Neural cell (in vitro differentiated cells): ENCODE results near the gene LELP1. TPM values are rescaled to one million over a fixed set of nuclear protein-coding genes. Genes with fewer than 3 reads are reported as not detected.

Experiments used
- H2AFZ ChIP-seq: fragments of 200-600, 300-800 bp; sonication (generic), shearing (Covaris generic); 2 replicates; pipeline ENCODE4 v1.6.0; 2014; ENCODE audit warnings: low read depth, mild to moderate bottlenecking, antibody characterized with exemption, low read length, moderate library complexity
- H3F3A ChIP-seq: fragments of 200-600 bp; shearing (Covaris generic); 2 replicates; pipeline ENCODE4 v1.6.1; 2016; ENCODE audit warnings: mild to moderate bottlenecking, moderate library complexity, mixed read lengths, antibody characterized with exemption, low read length; ENCODE audit not compliant: insufficient read depth, poor library complexity, severe bottlenecking
- H3K27ac ChIP-seq: fragments of 200-600, 300-800 bp; sonication (generic), shearing (Covaris generic); 2 replicates; pipeline ENCODE4 v1.5.1; 2014; ENCODE audit warnings: mild to moderate bottlenecking, low read length, moderate library complexity
- H3K27me3 ChIP-seq: fragments of 300-800, 200-600 bp; sonication (generic), shearing (Covaris generic); 2 replicates; pipeline ENCODE4 v1.6.0; 2014; ENCODE audit warnings: mild to moderate bottlenecking, low read depth, low read length, moderate library complexity; ENCODE audit not compliant: insufficient read depth
- H3K36me3 ChIP-seq: fragments of 300-800, 200-600 bp; sonication (generic), shearing (Covaris generic); 2 replicates; pipeline ENCODE4 v1.5.1; 2014; ENCODE audit warnings: mild to moderate bottlenecking, antibody characterized with exemption, low read length, moderate library complexity; ENCODE audit not compliant: insufficient read depth
- H3K4me2 ChIP-seq: fragments of 300-800, 200-600 bp; sonication (generic), shearing (Covaris generic); 2 replicates; pipeline ENCODE4 v1.6.0; 2014; ENCODE audit warnings: mild to moderate bottlenecking, low read length
- H3K4me3 ChIP-seq: fragments of 300-800, 200-600 bp; sonication (generic), shearing (Covaris generic); 2 replicates; pipeline ENCODE4 v1.5.1; 2014; ENCODE audit warnings: mild to moderate bottlenecking, low read length, moderate library complexity
- H3K79me2 ChIP-seq: fragments of 200-600 bp; shearing (Covaris generic); replicated peaks from 2 replicates; pipeline ENCODE4 v1.6.0; 2014; ENCODE audit warnings: mild to moderate bottlenecking, low read length, moderate library complexity; ENCODE audit not compliant: insufficient read depth
- H3K9ac ChIP-seq: fragments of 300-800, 200-600 bp; sonication (generic), shearing (Covaris generic); 2 replicates; pipeline ENCODE4 v1.6.1; 2016; ENCODE audit warnings: mild to moderate bottlenecking, low read length, mixed read lengths
- H3K9me2 ChIP-seq: fragments of 200-600 bp; shearing (Covaris generic); 2 replicates; pipeline ENCODE4 v1.6.1; 2016; ENCODE audit warnings: mild to moderate bottlenecking, low read length, mixed read lengths; ENCODE audit not compliant: insufficient read depth
- H3K9me3 ChIP-seq: fragments of 200-600, 300-800 bp; sonication (generic), shearing (Covaris generic); 2 replicates; pipeline ENCODE4 v1.6.1; 2016; ENCODE audit warnings: mild to moderate bottlenecking, mixed run types, low read length, moderate library complexity, mixed read lengths
- H4K20me1 ChIP-seq: fragments of 200-600 bp; shearing (Covaris generic); 2 replicates; pipeline ENCODE4 v1.6.1; 2016; ENCODE audit warnings: mild to moderate bottlenecking, mixed run types; ENCODE audit not compliant: insufficient read depth
- CTCF ChIP-seq: fragments of 450-650 bp; IDR thresholded peaks from 2 replicates; pipeline ENCODE4 v1.5.1; 2014; ENCODE audit warnings: antibody characterized with exemption, mild to moderate bottlenecking, moderate library complexity; ENCODE audit not compliant: poor library complexity, severe bottlenecking
- EP300 ChIP-seq: fragments of 450-650 bp; conservative IDR thresholded peaks from 2 replicates; pipeline ENCODE4 v1.6.1; 2014; ENCODE audit warnings: antibody characterized with exemption, mild to moderate bottlenecking, moderate library complexity; ENCODE audit not compliant: poor library complexity, severe bottlenecking
- EZH2 ChIP-seq: fragments of 200-600, 300-800 bp; shearing (Covaris generic), sonication (generic); IDR thresholded peaks from 2 replicates; pipeline ENCODE4 v1.6.1; 2014; ENCODE audit warnings: antibody characterized with exemption, low read length, borderline replicate concordance, mild to moderate bottlenecking; ENCODE audit not compliant: insufficient read depth, poor library complexity, severe bottlenecking
- MXI1 ChIP-seq: fragments of 450-650 bp; conservative IDR thresholded peaks from 2 replicates; pipeline ENCODE4 v1.6.1; 2014; ENCODE audit warnings: antibody characterized with exemption, mild to moderate bottlenecking; ENCODE audit not compliant: poor library complexity, severe bottlenecking
- POLR2AphosphoS5 ChIP-seq: IDR thresholded peaks from 2 replicates; pipeline ENCODE4 v1.6.1; 2012
- RAD21 ChIP-seq: fragments of 450-650 bp; conservative IDR thresholded peaks from 2 replicates; pipeline ENCODE4 v1.6.1; 2014; ENCODE audit warnings: antibody characterized with exemption, mild to moderate bottlenecking, moderate library complexity
- REST ChIP-seq: IDR thresholded peaks from 2 replicates; pipeline ENCODE4 v1.6.1; 2012; ENCODE audit warnings: borderline replicate concordance
- TAF1 ChIP-seq: IDR thresholded peaks from 2 replicates; pipeline ENCODE4 v1.6.1; 2012; ENCODE audit warnings: low read depth
- polyA plus RNA-seq: library from polyadenylated mRNA; depleted of rRNA; stranded (reverse); fragments of >200 nt; gene quantifications from 2 replicates; pipeline ENCODE4 v1.2.3, GENCODE V29; 2014

Gene LELP1
- polyA plus RNA-seq, 1 donor from 2014 or later = not detected

- no peak overlapping the region for H3K9ac ChIP-seq
- no peaks in the 10 kb centered on the region for H3K9me2 ChIP-seq
- H3F3A ChIP-seq = no peaks in the 10 kb centered on the region
- no peak overlapping the region for H3K4me2 ChIP-seq
- H2AFZ ChIP-seq = no peak overlapping the region
- H3K9me3 ChIP-seq = no peaks in the 10 kb centered on the region
- H4K20me1 ChIP-seq = no peaks in the 10 kb centered on the region
- H3K27ac ChIP-seq = no peak overlapping the region
- TF ChIP-seq REST (no peak), EZH2 (no peak), POLR2AphosphoS5 (no peak), MXI1 (no peak), EP300 (no peak)
- no peaks in the 10 kb centered on the region for H3K79me2 ChIP-seq
- no peaks in the 10 kb centered on the region for H3K27me3 ChIP-seq
- H3K36me3 ChIP-seq = no peaks in the 10 kb centered on the region
- no peak overlapping the region for H3K4me3 ChIP-seq
Observed at GRCh38 chr1:153210206-153210605, 7.0 kb downstream of the LELP1 start.

GRCh38 chr1:153212201-153212600, 9.0 kb downstream of the LELP1 start:
- TF ChIP-seq TAF1 (no peak), REST (no peak), RAD21 (no peak), POLR2AphosphoS5 (no peak), CTCF (no peak), EZH2 (no peak), EP300 (no peak)
- no peaks in the 10 kb centered on the region for H3F3A ChIP-seq
- H2AFZ ChIP-seq = no peak overlapping the region
- no peak overlapping the region for H3K4me2 ChIP-seq
- H3K4me3 ChIP-seq = no peak overlapping the region
- no peaks in the 10 kb centered on the region for H3K9me3 ChIP-seq
- no peaks in the 10 kb centered on the region for H3K9me2 ChIP-seq
- H3K27ac ChIP-seq = no peak overlapping the region
- no peaks in the 10 kb centered on the region for H3K27me3 ChIP-seq
- no peaks in the 10 kb centered on the region for H4K20me1 ChIP-seq
- no peaks in the 10 kb centered on the region for H3K36me3 ChIP-seq
- H3K9ac ChIP-seq = no peak overlapping the region
- no peaks in the 10 kb centered on the region for H3K79me2 ChIP-seq
